Measurements from ENCODE around the gene NRXN2. TPM values are rescaled to one million over a fixed set of nuclear protein-coding genes. Genes with fewer than 3 reads are reported as not detected.
A peak's percentile ranks its signal among the peaks of the same experiment; 100 is the strongest.

The NRXN2 gene
- total and polyA plus RNA-seq, 4 donors = 0.17 to 2.8 (median 1.4) TPM

GRCh38 chr11:64569300-64569970, 153.6 kb downstream of the NRXN2 start:
- H3K27ac ChIP-seq (ENCODE audit: low read depth in 1 of 2, low read length in 2 of 2) = no peak overlapping the region
- no peaks in the 10 kb centered on the region for H3K36me3 ChIP-seq (ENCODE audit: control insufficient read depth in 4 of 4, insufficient read depth in 3 of 4, low read depth in 1 of 4, low read length in 3 of 4)
- WGBS = 85% methylated on average over 8 of the region's 8 CpGs
- H3K4me1 ChIP-seq (ENCODE audit: control insufficient read depth in 4 of 4, insufficient read depth in 4 of 4, low read length in 3 of 4) = peaks cover 0 to 6% (median 1%) of the 10 kb centered on the region in 4 donors
- no peak for DNase-seq (ENCODE audit: low spot score)
- H3K4me3 ChIP-seq (ENCODE audit: low read depth in 1 of 3, low read length in 3 of 3) = no peak overlapping the region
- no peaks in the 10 kb centered on the region for H3K27me3 ChIP-seq (ENCODE audit: control insufficient read depth in 4 of 4, insufficient read depth in 4 of 4, low read length in 3 of 4)
- H3K9ac ChIP-seq (ENCODE audit: low read depth in 1 of 2, low read length in 2 of 2) = no peak overlapping the region
- no peak for TF ChIP-seq EGR1 (IDR thresholded peaks at IDR 0.05; ENCODE audit: low read depth in 2 of 2)
- TF ChIP-seq, protein P1, sequence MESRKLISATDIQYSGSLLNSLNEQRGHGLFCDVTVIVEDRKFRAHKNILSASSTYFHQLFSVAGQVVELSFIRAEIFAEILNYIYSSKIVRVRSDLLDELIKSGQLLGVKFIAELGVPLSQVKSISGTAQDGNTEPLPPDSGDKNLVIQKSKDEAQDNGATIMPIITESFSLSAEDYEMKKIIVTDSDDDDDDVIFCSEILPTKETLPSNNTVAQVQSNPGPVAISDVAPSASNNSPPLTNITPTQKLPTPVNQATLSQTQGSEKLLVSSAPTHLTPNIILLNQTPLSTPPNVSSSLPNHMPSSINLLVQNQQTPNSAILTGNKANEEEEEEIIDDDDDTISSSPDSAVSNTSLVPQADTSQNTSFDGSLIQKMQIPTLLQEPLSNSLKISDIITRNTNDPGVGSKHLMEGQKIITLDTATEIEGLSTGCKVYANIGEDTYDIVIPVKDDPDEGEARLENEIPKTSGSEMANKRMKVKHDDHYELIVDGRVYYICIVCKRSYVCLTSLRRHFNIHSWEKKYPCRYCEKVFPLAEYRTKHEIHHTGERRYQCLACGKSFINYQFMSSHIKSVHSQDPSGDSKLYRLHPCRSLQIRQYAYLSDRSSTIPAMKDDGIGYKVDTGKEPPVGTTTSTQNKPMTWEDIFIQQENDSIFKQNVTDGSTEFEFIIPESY (IDR thresholded peaks at IDR 0.05) = no peak
- TF ChIP-seq SP1 (IDR thresholded peaks at IDR 0.05) = no peak
- TF ChIP-seq, protein P2, sequence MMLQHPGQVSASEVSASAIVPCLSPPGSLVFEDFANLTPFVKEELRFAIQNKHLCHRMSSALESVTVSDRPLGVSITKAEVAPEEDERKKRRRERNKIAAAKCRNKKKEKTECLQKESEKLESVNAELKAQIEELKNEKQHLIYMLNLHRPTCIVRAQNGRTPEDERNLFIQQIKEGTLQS (IDR thresholded peaks at IDR 0.05) = no peak
- TF ChIP-seq JUND (IDR thresholded peaks at IDR 0.05) = no peak
- TF ChIP-seq NR2F2 (IDR thresholded peaks at IDR 0.05) = peak; percentile 36
- no peak for TF ChIP-seq HNF4A (conservative IDR thresholded peaks at IDR 0.05)
- TF ChIP-seq HNF4G (IDR thresholded peaks at IDR 0.05) = no peak
- H3K9me3 ChIP-seq (ENCODE audit: control insufficient read depth in 4 of 4, low read length in 3 of 4) = no peaks in the 10 kb centered on the region

GRCh38 chr11:64568584-64569140, 154.3 kb downstream of the NRXN2 start:
- Histone ChIP-seq H3K27me3 (ENCODE audit: control insufficient read depth in 4 of 4, insufficient read depth in 4 of 4, low read length in 3 of 4) (no peaks in the 10 kb centered on the region), H3K4me3 (ENCODE audit: low read depth in 1 of 3, low read length in 3 of 3) (no peak overlapping the region), H3K4me1 (ENCODE audit: control insufficient read depth in 4 of 4, insufficient read depth in 4 of 4, low read length in 3 of 4) (peaks cover 0 to 6% (median 1%) of the 10 kb centered on the region in 4 donors), H3K36me3 (ENCODE audit: control insufficient read depth in 4 of 4, insufficient read depth in 3 of 4, low read depth in 1 of 4, low read length in 3 of 4) (no peaks in the 10 kb centered on the region), H3K9ac (ENCODE audit: low read depth in 1 of 2, low read length in 2 of 2) (no peak overlapping the region), H3K9me3 (ENCODE audit: control insufficient read depth in 4 of 4, low read length in 3 of 4) (no peaks in the 10 kb centered on the region), H3K27ac (ENCODE audit: low read depth in 1 of 2, low read length in 2 of 2) (no peak overlapping the region)
- no peak for TF ChIP-seq SP1 (IDR thresholded peaks at IDR 0.05)
- TF ChIP-seq GABPA (IDR thresholded peaks at IDR 0.05 in 1 of 2, conservative IDR thresholded peaks at IDR 0.05 in 1 of 2) = no peak
- TF ChIP-seq, protein P3, sequence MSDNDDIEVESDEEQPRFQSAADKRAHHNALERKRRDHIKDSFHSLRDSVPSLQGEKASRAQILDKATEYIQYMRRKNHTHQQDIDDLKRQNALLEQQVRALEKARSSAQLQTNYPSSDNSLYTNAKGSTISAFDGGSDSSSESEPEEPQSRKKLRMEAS (IDR thresholded peaks at IDR 0.05) = no peak
- TF ChIP-seq RAD21 (IDR thresholded peaks at IDR 0.05) = no peak
- TF ChIP-seq RXRA (IDR thresholded peaks at IDR 0.05) = no peak
- TF ChIP-seq HNF4A (conservative IDR thresholded peaks at IDR 0.05) = no peak
- no peak for TF ChIP-seq NR2F2 (IDR thresholded peaks at IDR 0.05)
- no peak for TF ChIP-seq TAF1 (conservative IDR thresholded peaks at IDR 0.05)
- TF ChIP-seq, protein P4, sequence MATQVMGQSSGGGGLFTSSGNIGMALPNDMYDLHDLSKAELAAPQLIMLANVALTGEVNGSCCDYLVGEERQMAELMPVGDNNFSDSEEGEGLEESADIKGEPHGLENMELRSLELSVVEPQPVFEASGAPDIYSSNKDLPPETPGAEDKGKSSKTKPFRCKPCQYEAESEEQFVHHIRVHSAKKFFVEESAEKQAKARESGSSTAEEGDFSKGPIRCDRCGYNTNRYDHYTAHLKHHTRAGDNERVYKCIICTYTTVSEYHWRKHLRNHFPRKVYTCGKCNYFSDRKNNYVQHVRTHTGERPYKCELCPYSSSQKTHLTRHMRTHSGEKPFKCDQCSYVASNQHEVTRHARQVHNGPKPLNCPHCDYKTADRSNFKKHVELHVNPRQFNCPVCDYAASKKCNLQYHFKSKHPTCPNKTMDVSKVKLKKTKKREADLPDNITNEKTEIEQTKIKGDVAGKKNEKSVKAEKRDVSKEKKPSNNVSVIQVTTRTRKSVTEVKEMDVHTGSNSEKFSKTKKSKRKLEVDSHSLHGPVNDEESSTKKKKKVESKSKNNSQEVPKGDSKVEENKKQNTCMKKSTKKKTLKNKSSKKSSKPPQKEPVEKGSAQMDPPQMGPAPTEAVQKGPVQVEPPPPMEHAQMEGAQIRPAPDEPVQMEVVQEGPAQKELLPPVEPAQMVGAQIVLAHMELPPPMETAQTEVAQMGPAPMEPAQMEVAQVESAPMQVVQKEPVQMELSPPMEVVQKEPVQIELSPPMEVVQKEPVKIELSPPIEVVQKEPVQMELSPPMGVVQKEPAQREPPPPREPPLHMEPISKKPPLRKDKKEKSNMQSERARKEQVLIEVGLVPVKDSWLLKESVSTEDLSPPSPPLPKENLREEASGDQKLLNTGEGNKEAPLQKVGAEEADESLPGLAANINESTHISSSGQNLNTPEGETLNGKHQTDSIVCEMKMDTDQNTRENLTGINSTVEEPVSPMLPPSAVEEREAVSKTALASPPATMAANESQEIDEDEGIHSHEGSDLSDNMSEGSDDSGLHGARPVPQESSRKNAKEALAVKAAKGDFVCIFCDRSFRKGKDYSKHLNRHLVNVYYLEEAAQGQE (IDR thresholded peaks at IDR 0.05) = no peak
- no peak for TF ChIP-seq JUND (IDR thresholded peaks at IDR 0.05)
- TF ChIP-seq FOXA2 (IDR thresholded peaks at IDR 0.05) = no peak
- TF ChIP-seq, protein P1 (IDR thresholded peaks at IDR 0.05) = no peak
- 88% methylated on average over 8 of the region's 8 CpGs for WGBS
- no peak for DNase-seq (ENCODE audit: low spot score)

All from liver (tissue), 9 donors.